Measurements from ENCODE around the gene PHF2.

The PHF2 gene

GRCh38 chr9:93677048-93677571 lies 100.7 kb downstream of the PHF2 start:
- no peak overlapping the region for H3K4me3 ChIP-seq (ENCODE audit: low read length)
- no peak for TF ChIP-seq ZNF274 (IDR thresholded peaks at IDR 0.05; ENCODE audit: low read depth, low read length)

GRCh38 chr9:93677641-93678136 lies 101.3 kb downstream of the PHF2 start:
- TF ChIP-seq ZNF274 (IDR thresholded peaks at IDR 0.05; ENCODE audit: low read depth, low read length) = no peak
- no peak overlapping the region for H3K4me3 ChIP-seq (ENCODE audit: low read length)

- H3K4me3 ChIP-seq (ENCODE audit: low read length) = no peak overlapping the region
- TF ChIP-seq ZNF274 (IDR thresholded peaks at IDR 0.05; ENCODE audit: low read depth, low read length) = no peak
Observed at GRCh38 chr9:93678199-93679019, 102.0 kb downstream of the PHF2 start.

- TF ChIP-seq ZNF274 (IDR thresholded peaks at IDR 0.05; ENCODE audit: low read depth, low read length) = no peak
- H3K4me3 ChIP-seq (ENCODE audit: low read length) = no peak overlapping the region
Observed at GRCh38 chr9:93679536-93680442, 103.4 kb downstream of the PHF2 start.

GRCh38 chr9:93680443-93681268 lies 104.3 kb downstream of the PHF2 start:
- H3K4me3 ChIP-seq (ENCODE audit: low read length) = no peak overlapping the region
- TF ChIP-seq ZNF274 (IDR thresholded peaks at IDR 0.05; ENCODE audit: low read depth, low read length) = no peak

- no peak for TF ChIP-seq ZNF274 (IDR thresholded peaks at IDR 0.05; ENCODE audit: low read depth, low read length)
- no peak overlapping the region for H3K4me3 ChIP-seq (ENCODE audit: low read length)
Observed at GRCh38 chr9:93681269-93682154, 105.1 kb downstream of the PHF2 start.

- no peak for TF ChIP-seq ZNF274 (IDR thresholded peaks at IDR 0.05; ENCODE audit: low read depth, low read length)
- H3K4me3 ChIP-seq (ENCODE audit: low read length) = no peak overlapping the region
Observed at GRCh38 chr9:93682155-93682968, 106.0 kb downstream of the PHF2 start.

GRCh38 chr9:93683331-93684134 lies 107.1 kb downstream of the PHF2 start:
- TF ChIP-seq ZNF274 (IDR thresholded peaks at IDR 0.05; ENCODE audit: low read depth, low read length) = no peak
- no peak overlapping the region for H3K4me3 ChIP-seq (ENCODE audit: low read length)

- no peak for TF ChIP-seq ZNF274 (IDR thresholded peaks at IDR 0.05; ENCODE audit: low read depth, low read length)
- H3K4me3 ChIP-seq (ENCODE audit: low read length) = no peak overlapping the region
Observed at GRCh38 chr9:93684161-93684765, 107.9 kb downstream of the PHF2 start.

- no peak overlapping the region for H3K4me3 ChIP-seq (ENCODE audit: low read length)
- TF ChIP-seq ZNF274 (IDR thresholded peaks at IDR 0.05; ENCODE audit: low read depth, low read length) = no peak
Observed at GRCh38 chr9:93684806-93685543, 108.6 kb downstream of the PHF2 start.

Data from GM08714 (cell line).